Body of pancreas (tissue), 4 donors: ENCODE results near the gene PDZD2. TPM values are rescaled to one million over a fixed set of nuclear protein-coding genes. Genes with fewer than 3 reads are reported as not detected.

Experiments used
- ATAC-seq: fragments of 150-250 bp; one replicate; pipeline ENCODE4 v1.9.1; 2016
- DNase-seq, 4 donors: peaks; one replicate each; pipeline ENCODE4 v3.0.0-alpha.2; 2019
- H3K27ac ChIP-seq, 4 donors: fragments of 200-600 bp; sonication (generic); 1 replicate in 3 of 4; 2 replicates in 1 of 4; pipeline versions ENCODE4 v1.5.1 to v1.6.1; 2016 to 2019; ENCODE audit warnings: mild to moderate bottlenecking in 1 of 4, mixed read lengths in 1 of 4, moderate library complexity in 1 of 4
- H3K27me3 ChIP-seq, 2 donors: fragments of 200-600 bp; sonication (generic); one replicate each; pipeline ENCODE4 v1.6.0; 2016; ENCODE audit warnings: mild to moderate bottlenecking in 1 of 2
- H3K36me3 ChIP-seq, 2 donors: fragments of 200-600 bp; sonication (generic); replicated peaks in 1 of 2; 2 replicates each; pipeline ENCODE4 v1.5.1; 2016; ENCODE audit warnings: low read depth in 2 of 2; ENCODE audit not compliant: insufficient read depth in 1 of 2
- H3K4me1 ChIP-seq: fragments of 200-600 bp; sonication (generic); one replicate; pipeline ENCODE4 v1.6.0; 2016
- H3K4me3 ChIP-seq, 2 donors: fragments of 200-600 bp; sonication (generic); 1 replicate in 1 of 2; 2 replicates in 1 of 2; pipeline ENCODE4 v1.5.1; 2016 to 2019
- H3K9me3 ChIP-seq, 3 donors: fragments of 200-600 bp; sonication (generic); 1 replicate in 2 of 3; 2 replicates in 1 of 3; pipeline ENCODE4 v1.5.1; 2016
- POLR2A ChIP-seq, 3 donors: fragments of 450-650 bp; IDR thresholded peaks; one replicate each; pipeline ENCODE4 v1.6.1; 2016; ENCODE audit warnings: antibody characterized with exemption in 3 of 3, mild to moderate bottlenecking in 2 of 3
- WGBS, 2 donors: methylation state at CpG; one replicate each; pipeline ENCODE4 v1.1.5; 2017; 5-methylcytosine and 5-hydroxymethylcytosine counted together
- intact Hi-C: fragments of 100-400 bp; cut with DNase I; formaldehyde crosslinking; loops from one replicate; pipeline ENCODE4 v1.15.1; 2023
- total RNA-seq, 2 donors: library from RNA; depleted of rRNA; stranded (reverse); fragments of >200 nt; gene quantifications; one replicate each; pipeline ENCODE4 v1.1.0, GENCODE V29; 2016
- TF ChIP-seq, protein P1 (sequence below), 7 experiments: fragments of 450-650 bp in 4 of 7; fragments of 200-600 bp in 3 of 7; sonication (generic) in 3 of 7; IDR thresholded peaks; one replicate each; pipeline ENCODE4 v1.5.1; 2016 to 2019; ENCODE audit warnings: antibody characterized with exemption in 7 of 7

PDZD2 gene
- total RNA-seq, 2 donors from 2014 or later = 3.9 to 12.9 TPM

DNA sequence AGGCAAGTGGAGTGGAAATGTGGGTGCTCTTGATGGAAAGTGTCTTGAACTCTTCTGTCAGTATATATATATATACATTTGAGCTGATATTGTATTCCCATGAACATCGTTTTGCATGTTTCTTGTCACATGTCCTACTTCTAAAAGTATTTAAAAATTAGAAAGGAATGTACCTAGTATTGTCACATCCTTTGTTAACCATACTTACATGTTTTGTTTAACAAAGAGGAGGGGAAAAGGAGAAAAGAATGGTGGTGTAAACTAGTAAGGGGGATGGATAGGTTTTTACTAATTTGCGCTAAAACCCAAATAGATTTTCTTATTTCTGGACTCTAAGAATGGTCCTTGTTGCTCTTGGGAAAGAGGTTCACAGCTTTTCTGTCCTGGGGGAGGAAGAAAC, 353.4 kb downstream of the PDZD2 start:
- Histone ChIP-seq H3K27ac (no peak overlapping the region), H3K4me3 (no peak overlapping the region), H3K27me3 (no peaks in the 10 kb centered on the region), H3K36me3 (no peaks in the 10 kb centered on the region), H3K9me3 (no peaks in the 10 kb centered on the region), H3K4me1 (no peaks in the 10 kb centered on the region)
- ATAC-seq = no peak
- intact Hi-C loops = no loop called here
- TF ChIP-seq, protein P1, sequence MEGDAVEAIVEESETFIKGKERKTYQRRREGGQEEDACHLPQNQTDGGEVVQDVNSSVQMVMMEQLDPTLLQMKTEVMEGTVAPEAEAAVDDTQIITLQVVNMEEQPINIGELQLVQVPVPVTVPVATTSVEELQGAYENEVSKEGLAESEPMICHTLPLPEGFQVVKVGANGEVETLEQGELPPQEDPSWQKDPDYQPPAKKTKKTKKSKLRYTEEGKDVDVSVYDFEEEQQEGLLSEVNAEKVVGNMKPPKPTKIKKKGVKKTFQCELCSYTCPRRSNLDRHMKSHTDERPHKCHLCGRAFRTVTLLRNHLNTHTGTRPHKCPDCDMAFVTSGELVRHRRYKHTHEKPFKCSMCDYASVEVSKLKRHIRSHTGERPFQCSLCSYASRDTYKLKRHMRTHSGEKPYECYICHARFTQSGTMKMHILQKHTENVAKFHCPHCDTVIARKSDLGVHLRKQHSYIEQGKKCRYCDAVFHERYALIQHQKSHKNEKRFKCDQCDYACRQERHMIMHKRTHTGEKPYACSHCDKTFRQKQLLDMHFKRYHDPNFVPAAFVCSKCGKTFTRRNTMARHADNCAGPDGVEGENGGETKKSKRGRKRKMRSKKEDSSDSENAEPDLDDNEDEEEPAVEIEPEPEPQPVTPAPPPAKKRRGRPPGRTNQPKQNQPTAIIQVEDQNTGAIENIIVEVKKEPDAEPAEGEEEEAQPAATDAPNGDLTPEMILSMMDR (IDR thresholded peaks at IDR 0.05) = no peak
- TF ChIP-seq POLR2A (IDR thresholded peaks at IDR 0.05) = no peak
- DNase-seq = no peak
- WGBS, 2 donors = 77 to 78% methylated on average over 2 of the region's 2 CpGs

DNA sequence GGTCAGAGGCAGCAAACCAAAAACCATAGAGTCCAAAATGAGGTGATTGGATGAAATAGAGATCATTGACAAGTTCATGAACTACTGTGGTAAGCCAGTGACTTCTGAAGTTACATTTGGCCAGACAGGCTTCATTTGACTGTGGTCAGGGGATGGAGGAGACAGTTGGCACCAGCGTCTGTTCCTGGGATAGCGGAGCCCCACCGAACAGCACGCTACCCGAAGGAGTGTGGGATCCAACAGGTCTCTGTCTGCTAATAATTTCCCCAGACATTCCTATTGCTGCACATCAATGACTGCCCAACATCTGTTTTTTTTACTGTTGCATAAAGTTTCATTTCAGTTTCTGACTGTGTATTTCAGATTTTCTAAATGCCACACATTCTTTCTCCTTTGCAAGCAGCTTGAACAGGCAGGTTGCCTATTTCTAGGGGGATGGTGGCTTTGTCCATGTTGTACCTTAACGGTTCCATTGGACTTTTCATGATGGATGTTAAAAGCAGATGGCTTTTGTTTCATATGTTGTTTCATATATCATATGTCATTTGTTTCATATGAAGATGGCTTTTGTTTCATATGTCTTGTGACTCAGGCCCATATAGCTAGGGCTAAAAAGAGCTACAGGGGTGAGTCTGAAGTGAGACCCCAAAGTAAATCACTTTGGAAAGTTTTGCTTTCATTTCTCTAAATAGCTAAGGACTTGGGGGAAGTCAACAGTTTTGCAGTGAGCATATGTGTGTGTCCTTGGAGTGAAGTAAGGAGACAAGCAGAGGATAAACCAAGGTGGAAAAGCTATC, 354.4 kb downstream of the PDZD2 start:
- H3K27me3 ChIP-seq = no peaks in the 10 kb centered on the region
- TF ChIP-seq POLR2A (IDR thresholded peaks at IDR 0.05) = no peak
- TF ChIP-seq, protein P1 (IDR thresholded peaks at IDR 0.05) = no peak
- ATAC-seq = no peak
- no peaks in the 10 kb centered on the region for H3K9me3 ChIP-seq
- no peaks in the 10 kb centered on the region for H3K36me3 ChIP-seq
- intact Hi-C loops = no loop called here
- no peak overlapping the region for H3K4me3 ChIP-seq
- H3K27ac ChIP-seq = no peak overlapping the region
- no peak for DNase-seq
- no peaks in the 10 kb centered on the region for H3K4me1 ChIP-seq
- 54 to 61% methylated on average over 6 of the region's 6 CpGs for WGBS, 2 donors

DNA sequence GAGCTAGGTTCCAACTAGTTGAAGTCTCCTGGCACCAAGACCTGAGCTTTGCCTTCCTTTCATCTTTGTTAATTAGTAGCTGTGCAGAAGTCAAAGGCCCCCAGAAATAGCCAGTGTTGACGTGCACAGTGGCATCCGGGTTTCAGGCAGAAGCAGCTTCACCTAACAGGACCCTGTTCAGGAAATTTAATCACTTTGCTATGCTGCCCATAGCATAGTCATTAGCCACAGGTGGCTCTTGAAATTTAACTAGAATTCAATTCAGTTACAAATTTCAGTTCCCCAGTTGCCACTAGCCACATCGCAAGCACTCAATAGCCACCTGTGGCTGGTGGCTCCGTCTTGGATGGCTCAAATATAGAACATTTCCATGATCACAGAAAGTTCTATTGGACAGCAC, 356.1 kb downstream of the PDZD2 start:
- H3K27me3 ChIP-seq = no peaks in the 10 kb centered on the region
- intact Hi-C loops = no loop called here
- WGBS, 2 donors = 56 to 64% methylated on average over 4 of the region's 4 CpGs
- DNase-seq (no peak), ATAC-seq (no peak)
- TF ChIP-seq, protein P1 (IDR thresholded peaks at IDR 0.05) = no peak
- TF ChIP-seq POLR2A (IDR thresholded peaks at IDR 0.05) = no peak
- H3K27ac ChIP-seq = no peak overlapping the region
- H3K4me1 ChIP-seq = no peaks in the 10 kb centered on the region
- no peaks in the 10 kb centered on the region for H3K9me3 ChIP-seq
- no peaks in the 10 kb centered on the region for H3K36me3 ChIP-seq
- H3K4me3 ChIP-seq = no peak overlapping the region

DNA sequence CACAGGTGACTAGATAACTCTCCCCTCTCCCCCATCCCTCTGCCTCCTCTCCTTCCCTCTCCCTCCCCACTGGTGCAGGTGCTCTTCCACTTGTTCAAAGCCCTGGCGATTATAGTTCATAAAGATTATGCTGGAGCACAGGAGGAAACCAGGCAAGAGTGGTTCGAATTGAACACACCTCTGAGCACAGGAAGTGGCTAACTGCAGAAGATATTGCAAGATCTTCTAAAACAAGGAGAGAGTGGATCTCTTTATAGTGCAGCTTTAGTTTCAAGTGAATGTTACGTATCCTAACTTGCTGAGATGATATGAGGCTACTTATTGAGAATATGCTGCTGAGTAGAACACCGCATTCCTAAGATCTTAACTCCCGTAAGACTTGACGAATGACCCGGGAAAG, 356.8 kb downstream of the PDZD2 start:
- Histone ChIP-seq H3K27ac (no peak overlapping the region), H3K4me3 (no peak overlapping the region), H3K9me3 (no peaks in the 10 kb centered on the region), H3K27me3 (no peaks in the 10 kb centered on the region), H3K4me1 (no peaks in the 10 kb centered on the region), H3K36me3 (no peaks in the 10 kb centered on the region)
- DNase-seq = no peak
- TF ChIP-seq, protein P1 (IDR thresholded peaks at IDR 0.05) = no peak
- TF ChIP-seq POLR2A (IDR thresholded peaks at IDR 0.05) = no peak
- intact Hi-C loops = no loop called here
- no peak for ATAC-seq
- 68 to 82% methylated on average over 7 of the region's 7 CpGs for WGBS, 2 donors

DNA sequence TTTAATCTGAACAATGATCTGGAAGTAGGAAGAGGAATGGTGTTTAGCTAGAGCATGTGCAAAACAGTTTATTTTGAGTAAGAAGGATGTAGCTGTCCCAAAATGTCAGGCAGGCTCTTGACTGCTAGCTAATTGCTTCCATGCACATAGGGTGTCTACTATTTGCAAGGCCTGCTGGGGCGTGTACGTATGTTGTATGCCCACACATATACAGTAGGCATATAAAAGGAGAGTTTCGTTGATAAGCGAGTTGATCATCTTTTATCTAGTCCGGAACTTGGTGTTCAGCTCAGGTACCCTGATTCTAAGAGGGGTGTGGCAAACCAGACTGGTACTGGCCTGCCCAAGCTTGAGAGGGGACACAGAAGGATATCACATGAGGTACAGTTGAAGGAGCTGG, 358.0 kb downstream of the PDZD2 start:
- Histone ChIP-seq H3K27me3 (no peaks in the 10 kb centered on the region), H3K36me3 (no peaks in the 10 kb centered on the region), H3K27ac (no peak overlapping the region), H3K4me3 (no peak overlapping the region), H3K9me3 (no peaks in the 10 kb centered on the region), H3K4me1 (no peaks in the 10 kb centered on the region)
- intact Hi-C loops = no loop called here
- TF ChIP-seq, protein P1 (IDR thresholded peaks at IDR 0.05) = no peak
- no peak for TF ChIP-seq POLR2A (IDR thresholded peaks at IDR 0.05)
- 71 to 72% methylated on average over 5 of the region's 5 CpGs for WGBS, 2 donors
- DNase-seq (no peak), ATAC-seq (no peak)
